Measurements from ENCODE around the gene MT1H.
"Not testable (repeated sequence)": the region's sequence is repeated elsewhere in the genome, so short reads cannot be mapped to it uniquely, and the experiment has no call there.

Gene MT1H

GRCh38 chr16:56667581-56668571 lies 1.7 kb upstream of the MT1H start, which contains the start of gene MT1G:
Gene MT1G (minus strand): TSS chr16:56668065. CDS start chr16:56667993, 72 bp downstream.
- Histone ChIP-seq H4K20me1 (ENCODE audit: insufficient read depth) (no peaks in the 10 kb centered on the region), H3K4me3 (IDR thresholded peaks at IDR 0.05; ENCODE audit: insufficient read depth, low read depth, low read length) (no peak within 1 kb of the TSS), H3K27me3 (ENCODE audit: insufficient read depth, low read depth) (peaks cover 13% of the 10 kb centered on the region; the same call in 1 of the 2 replicates), H3K36me3 (ENCODE audit: insufficient read depth) (no peaks in the 10 kb centered on the region), H3K79me2 (ENCODE audit: insufficient read depth, low read depth) (no peaks in the 10 kb centered on the region), H3K4me1 (ENCODE audit: low read depth, poor library complexity, severe bottlenecking) (no peaks in the 10 kb centered on the region), H3K9ac (no peak within 1 kb of the TSS), H2AFZ (ENCODE audit: low read depth) (no peak within 1 kb of the TSS), H3K4me2 (no peak within 1 kb of the TSS), H3K27ac (no peak within 1 kb of the TSS)
- TF ChIP-seq, protein P1, sequence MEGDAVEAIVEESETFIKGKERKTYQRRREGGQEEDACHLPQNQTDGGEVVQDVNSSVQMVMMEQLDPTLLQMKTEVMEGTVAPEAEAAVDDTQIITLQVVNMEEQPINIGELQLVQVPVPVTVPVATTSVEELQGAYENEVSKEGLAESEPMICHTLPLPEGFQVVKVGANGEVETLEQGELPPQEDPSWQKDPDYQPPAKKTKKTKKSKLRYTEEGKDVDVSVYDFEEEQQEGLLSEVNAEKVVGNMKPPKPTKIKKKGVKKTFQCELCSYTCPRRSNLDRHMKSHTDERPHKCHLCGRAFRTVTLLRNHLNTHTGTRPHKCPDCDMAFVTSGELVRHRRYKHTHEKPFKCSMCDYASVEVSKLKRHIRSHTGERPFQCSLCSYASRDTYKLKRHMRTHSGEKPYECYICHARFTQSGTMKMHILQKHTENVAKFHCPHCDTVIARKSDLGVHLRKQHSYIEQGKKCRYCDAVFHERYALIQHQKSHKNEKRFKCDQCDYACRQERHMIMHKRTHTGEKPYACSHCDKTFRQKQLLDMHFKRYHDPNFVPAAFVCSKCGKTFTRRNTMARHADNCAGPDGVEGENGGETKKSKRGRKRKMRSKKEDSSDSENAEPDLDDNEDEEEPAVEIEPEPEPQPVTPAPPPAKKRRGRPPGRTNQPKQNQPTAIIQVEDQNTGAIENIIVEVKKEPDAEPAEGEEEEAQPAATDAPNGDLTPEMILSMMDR (conservative IDR thresholded peaks at IDR 0.05; ENCODE audit: low read depth, low read length): no peak

DNA sequence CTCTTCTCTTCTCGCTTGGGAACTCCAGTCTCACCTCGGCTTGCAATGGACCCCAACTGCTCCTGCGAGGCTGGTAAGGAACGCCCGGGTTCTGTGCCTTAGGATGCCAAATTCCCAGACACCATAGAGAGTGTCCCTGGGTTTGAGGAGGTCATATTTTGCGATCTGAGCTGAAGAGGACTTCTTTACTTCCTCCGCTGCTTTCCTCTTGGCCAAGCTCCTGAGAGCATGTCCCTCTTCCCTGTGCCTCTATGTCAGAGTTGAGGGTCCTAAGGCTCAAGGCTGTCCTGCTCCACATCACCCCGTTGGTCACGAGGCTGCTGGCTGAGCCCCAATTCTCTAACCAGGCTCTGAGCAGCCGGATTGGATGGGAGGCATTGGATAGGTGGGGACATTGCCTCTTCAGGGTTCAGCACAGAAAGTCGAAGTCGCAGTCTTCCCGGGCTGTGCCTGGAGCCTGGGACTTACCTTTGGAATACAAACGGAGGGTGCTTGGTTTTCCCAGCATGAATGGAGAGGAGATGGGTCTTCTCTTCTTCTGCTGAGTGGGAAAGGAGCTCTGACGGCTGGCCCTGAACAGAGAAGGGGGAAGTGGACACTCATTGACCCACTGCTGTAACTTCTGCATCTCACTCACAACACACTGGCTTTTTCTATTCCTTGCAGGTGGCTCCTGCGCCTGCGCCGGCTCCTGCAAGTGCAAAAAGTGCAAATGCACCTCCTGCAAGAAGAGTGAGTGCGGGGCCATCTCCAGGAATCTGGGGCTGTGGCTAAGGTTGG lies 416 bp downstream of the MT1H start:
- TF ChIP-seq, protein P1 (conservative IDR thresholded peaks at IDR 0.05; ENCODE audit: low read depth, low read length): no peak
- Histone ChIP-seq H3K4me2 (no peak overlapping the region), H3K79me2 (ENCODE audit: insufficient read depth, low read depth) (no peaks in the 10 kb centered on the region), H3K4me3 (IDR thresholded peaks at IDR 0.05; ENCODE audit: insufficient read depth, low read depth, low read length) (no peak overlapping the region), H3K27me3 (ENCODE audit: insufficient read depth, low read depth) (peaks cover 13% of the 10 kb centered on the region; the same call in 1 of the 2 replicates), H3K36me3 (ENCODE audit: insufficient read depth) (no peaks in the 10 kb centered on the region), H4K20me1 (ENCODE audit: insufficient read depth) (no peaks in the 10 kb centered on the region), H2AFZ (ENCODE audit: low read depth) (no peak overlapping the region), H3K27ac (no peak overlapping the region), H3K9ac (no peak overlapping the region), H3K4me1 (ENCODE audit: low read depth, poor library complexity, severe bottlenecking) (no peaks in the 10 kb centered on the region)

DNA sequence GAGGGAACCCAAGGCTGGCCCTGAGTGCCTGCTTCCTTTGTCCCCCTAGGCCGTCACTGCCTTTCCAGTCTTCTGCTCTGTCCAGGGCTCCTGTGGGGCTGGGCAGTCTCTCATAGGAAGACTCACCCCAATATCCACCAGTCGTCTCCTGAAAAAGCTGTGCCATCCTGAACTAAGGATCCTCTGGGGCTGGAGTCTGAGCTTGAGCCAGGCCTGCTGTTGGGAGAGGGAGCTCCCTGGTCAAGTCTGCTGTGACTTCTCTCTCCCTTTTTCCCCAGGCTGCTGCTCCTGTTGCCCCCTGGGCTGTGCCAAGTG lies 963 bp downstream of the MT1H start:
- TF ChIP-seq, protein P1 (conservative IDR thresholded peaks at IDR 0.05; ENCODE audit: low read depth, low read length): no peak
- H4K20me1 ChIP-seq (ENCODE audit: insufficient read depth): no peaks in the 10 kb centered on the region
- H2AFZ ChIP-seq (ENCODE audit: low read depth): no peak overlapping the region
- no peaks in the 10 kb centered on the region for H3K36me3 ChIP-seq (ENCODE audit: insufficient read depth)
- no peak overlapping the region for H3K9ac ChIP-seq
- H3K79me2 ChIP-seq (ENCODE audit: insufficient read depth, low read depth): no peaks in the 10 kb centered on the region
- H3K4me1 ChIP-seq (ENCODE audit: low read depth, poor library complexity, severe bottlenecking): no peaks in the 10 kb centered on the region
- no peak overlapping the region for H3K4me3 ChIP-seq (IDR thresholded peaks at IDR 0.05; ENCODE audit: insufficient read depth, low read depth, low read length)
- H3K4me2 ChIP-seq: no peak overlapping the region
- no peak overlapping the region for H3K27ac ChIP-seq
- H3K27me3 ChIP-seq (ENCODE audit: insufficient read depth, low read depth): peaks cover 13% of the 10 kb centered on the region; the same call in 1 of the 2 replicates

GRCh38 chr16:56671691-56672090 lies 2.1 kb downstream of the MT1H start:
- H3K27ac ChIP-seq; H4K20me1 ChIP-seq (ENCODE audit: insufficient read depth); H3K4me1 ChIP-seq (ENCODE audit: low read depth, poor library complexity, severe bottlenecking); H3K4me2 ChIP-seq; H3K4me3 ChIP-seq (IDR thresholded peaks at IDR 0.05; ENCODE audit: insufficient read depth, low read depth, low read length); H3K36me3 ChIP-seq (ENCODE audit: insufficient read depth); H3K79me2 ChIP-seq (ENCODE audit: insufficient read depth, low read depth); H2AFZ ChIP-seq (ENCODE audit: low read depth); H3K9ac ChIP-seq: not testable (repeated sequence)
- peaks cover 13% of the 10 kb centered on the region; the same call in 1 of the 2 replicates for H3K27me3 ChIP-seq (ENCODE audit: insufficient read depth, low read depth)

DNA sequence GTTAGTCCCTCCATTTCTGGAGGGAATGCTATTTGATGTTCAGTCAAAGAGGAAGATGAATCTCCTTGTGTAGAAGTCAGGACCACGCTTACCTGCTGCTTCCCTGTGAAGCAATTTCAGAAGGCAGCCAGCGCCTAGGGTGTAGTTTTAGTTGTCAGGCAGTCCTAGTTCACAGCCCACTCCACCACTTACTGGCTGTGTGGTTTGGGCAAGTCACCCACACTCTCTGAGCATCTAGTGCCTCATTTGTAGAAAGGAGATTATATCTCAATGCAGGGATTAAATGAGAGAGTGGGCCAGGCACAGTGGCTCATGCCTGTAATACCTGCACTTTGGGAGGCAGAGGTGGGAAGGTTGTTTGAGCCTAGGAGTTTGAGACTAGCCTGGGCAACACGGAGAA lies 2.6 kb downstream of the MT1H start:
- H4K20me1 ChIP-seq (ENCODE audit: insufficient read depth); H3K36me3 ChIP-seq (ENCODE audit: insufficient read depth); H3K4me1 ChIP-seq (ENCODE audit: low read depth, poor library complexity, severe bottlenecking); H3K79me2 ChIP-seq (ENCODE audit: insufficient read depth, low read depth); H2AFZ ChIP-seq (ENCODE audit: low read depth); H3K4me2 ChIP-seq; H3K4me3 ChIP-seq (IDR thresholded peaks at IDR 0.05; ENCODE audit: insufficient read depth, low read depth, low read length); H3K27ac ChIP-seq; H3K9ac ChIP-seq: not testable (repeated sequence)
- H3K27me3 ChIP-seq (ENCODE audit: insufficient read depth, low read depth): peaks cover 13% of the 10 kb centered on the region; the same call in 1 of the 2 replicates
